HS-27A (cell line): ENCODE data around the gene NCOA1.
"Not testable (repeated sequence)": the region's sequence is repeated elsewhere in the genome, so short reads cannot be mapped to it uniquely, and the experiment has no call there.

ENCODE experiments used
- DNase-seq: peaks from one replicate; pipeline ENCODE4 v3.0.0-alpha.2; 2012; ENCODE audit warnings: low read depth, missing footprints

The NCOA1 gene

GRCh38 chr2:24539258-24539657 is 48.2 kb downstream of the NCOA1 start:
- no peak for DNase-seq

- DNase-seq = no peak
Measured at GRCh38 chr2:24540011-24540477, 49.0 kb downstream of the NCOA1 start.

GRCh38 chr2:24541621-24542020 is 50.6 kb downstream of the NCOA1 start:
- DNase-seq = no peak

- no peak for DNase-seq
Measured at GRCh38 chr2:24542269-24542872, 51.3 kb downstream of the NCOA1 start.

GRCh38 chr2:24543252-24543651 is 52.2 kb downstream of the NCOA1 start:
- DNase-seq = no peak

- DNase-seq = no peak
Measured at GRCh38 chr2:24544456-24545115, 53.5 kb downstream of the NCOA1 start.

GRCh38 chr2:24546669-24547068 is 55.6 kb downstream of the NCOA1 start:
- DNase-seq = no peak

GRCh38 chr2:24548058-24548457 is 57.0 kb downstream of the NCOA1 start:
- DNase-seq = no peak

- DNase-seq = not testable (repeated sequence)
Measured at GRCh38 chr2:24550301-24550700, 59.2 kb downstream of the NCOA1 start.

GRCh38 chr2:24551016-24551415 is 60.0 kb downstream of the NCOA1 start:
- no peak for DNase-seq

- DNase-seq = no peak
Measured at GRCh38 chr2:24552836-24553235, 61.8 kb downstream of the NCOA1 start.

- no peak for DNase-seq
Measured at GRCh38 chr2:24558781-24559472, 67.9 kb downstream of the NCOA1 start.

GRCh38 chr2:24559473-24560113 is 68.5 kb downstream of the NCOA1 start:
- no peak for DNase-seq

GRCh38 chr2:24565537-24565936 is 74.5 kb downstream of the NCOA1 start:
- DNase-seq = no peak

GRCh38 chr2:24566209-24566608 is 75.2 kb downstream of the NCOA1 start:
- DNase-seq = no peak

GRCh38 chr2:24566630-24567029 is 75.6 kb downstream of the NCOA1 start:
- DNase-seq = no peak

GRCh38 chr2:24568551-24568950 is 77.5 kb downstream of the NCOA1 start:
- no peak for DNase-seq

- not testable (repeated sequence) for DNase-seq
Measured at GRCh38 chr2:24569565-24569964, 78.5 kb downstream of the NCOA1 start.

- no peak for DNase-seq
Measured at GRCh38 chr2:24570225-24570624, 79.2 kb downstream of the NCOA1 start.

- DNase-seq = no peak
Measured at GRCh38 chr2:24571828-24572442, 80.9 kb downstream of the NCOA1 start.

- DNase-seq = no peak
Measured at GRCh38 chr2:24576146-24576545, 85.1 kb downstream of the NCOA1 start.

- DNase-seq = no peak
Measured at GRCh38 chr2:24576617-24577016, 85.6 kb downstream of the NCOA1 start.
